CD4-positive, alpha-beta T cell treated with Interleukin-4 for 1 hour (primary cell): ENCODE data around the gene RSL1D1.
"Not testable (repeated sequence)": the region's sequence is repeated elsewhere in the genome, so short reads cannot be mapped to it uniquely, and the experiment has no call there.

Source experiments
- DNase-seq, 2 donors: peaks; one replicate each; pipeline ENCODE4 v3.0.0-alpha.2; 2020 to 2022

Gene RSL1D1

DNA sequence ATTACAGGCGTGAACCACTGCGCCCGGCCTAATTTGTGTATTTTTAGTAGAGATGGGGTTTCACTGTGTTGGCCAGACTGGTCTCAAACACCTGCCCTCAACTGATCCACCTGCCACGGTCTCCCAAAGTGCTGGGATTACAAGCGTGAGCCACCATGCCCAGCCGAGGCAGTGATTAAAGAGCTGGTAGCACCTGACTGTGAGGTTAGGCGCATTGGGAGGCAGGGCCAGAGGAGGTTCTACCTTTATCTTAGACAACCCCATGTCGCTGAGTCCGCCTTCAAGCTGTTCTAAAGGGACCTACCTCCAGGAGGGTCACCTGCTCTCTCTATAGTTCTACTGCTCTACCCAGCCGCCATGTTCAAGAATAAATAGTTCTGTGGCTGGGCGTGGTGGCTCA, 8.1 kb downstream of the RSL1D1 start:
- DNase-seq = no peak

DNA sequence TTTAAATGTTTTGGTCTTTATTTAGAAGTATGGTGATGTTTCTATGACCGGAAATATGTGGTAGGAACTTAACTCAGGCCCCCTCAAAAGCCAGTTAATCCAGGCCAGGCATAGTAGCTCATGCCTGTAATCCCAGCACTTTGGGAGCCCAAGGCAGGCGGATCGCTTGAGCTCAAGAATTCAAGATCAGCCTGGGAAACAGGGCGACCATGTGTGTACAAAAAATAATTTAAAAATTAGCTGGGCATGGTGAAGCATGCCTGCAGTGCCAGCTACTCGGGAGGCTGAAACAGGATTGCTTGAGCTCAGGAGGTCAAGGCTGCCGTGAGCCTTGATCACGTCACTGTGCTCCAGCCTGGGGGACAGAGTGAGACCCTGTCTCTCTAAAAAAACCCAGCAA, 10.3 kb downstream of the RSL1D1 start:
- DNase-seq = no peak

DNA sequence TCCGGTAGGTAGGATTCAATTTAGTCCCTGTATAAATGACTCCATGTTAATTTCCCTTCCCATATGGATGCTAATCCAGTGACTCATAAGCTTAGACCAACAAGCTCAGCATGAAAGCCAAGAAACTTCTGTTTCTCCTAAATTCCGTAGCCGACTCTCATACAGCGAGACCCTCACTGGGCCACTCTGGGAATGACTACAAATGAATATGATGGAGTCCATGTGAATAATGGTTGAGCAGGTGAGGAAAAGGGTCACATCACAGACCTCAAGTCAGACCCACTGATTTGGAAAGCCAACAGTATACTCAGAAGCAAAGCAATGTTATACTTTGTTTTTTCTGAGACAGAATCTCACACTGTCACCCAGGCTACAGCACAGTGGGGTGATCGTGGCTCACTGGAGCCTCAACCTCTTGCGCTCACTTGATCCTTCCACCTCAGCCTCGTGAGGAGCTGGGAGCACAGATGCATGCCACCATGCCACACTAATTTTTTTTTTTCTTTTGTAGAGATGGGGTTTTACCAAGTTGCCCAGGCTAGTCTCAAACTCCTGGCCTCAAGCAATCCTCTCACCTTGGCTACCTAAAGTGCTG, 14.6 kb downstream of the RSL1D1 start:
- no peak for DNase-seq

DNA sequence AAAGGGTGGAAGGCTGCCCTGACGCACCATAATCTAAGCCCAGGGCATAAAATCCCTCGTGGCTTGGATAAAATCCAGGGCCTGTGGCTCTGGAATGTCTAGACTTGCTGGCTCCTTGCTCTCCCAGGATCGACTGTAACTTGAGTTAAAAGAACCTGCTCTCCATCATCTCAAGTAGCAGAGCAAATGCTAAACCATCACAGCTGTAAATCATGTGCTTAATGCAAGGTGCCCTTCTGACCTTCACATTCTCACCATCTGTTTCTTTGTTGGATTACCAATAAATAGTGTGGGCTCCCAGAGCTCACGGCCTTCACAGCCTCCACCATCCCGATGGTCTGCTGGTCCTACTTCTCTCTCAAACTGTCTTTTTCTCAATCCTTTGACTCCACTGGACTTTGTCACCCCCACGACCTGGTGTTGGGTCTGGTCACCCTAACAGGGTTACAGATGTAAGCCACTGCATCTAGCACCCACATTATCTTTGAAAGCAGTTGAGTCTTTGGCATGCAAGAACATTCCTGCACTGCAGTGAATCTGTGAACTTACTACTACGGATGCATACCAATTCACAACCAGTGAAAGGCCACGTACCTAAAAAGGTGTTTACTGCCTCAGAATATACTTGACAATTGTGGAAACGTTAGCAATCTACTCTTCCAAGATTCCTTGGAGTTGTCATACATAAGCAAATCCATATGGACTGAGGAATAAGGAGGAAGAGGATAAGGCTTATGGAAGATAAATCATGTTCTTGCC, 15.3 kb downstream of the RSL1D1 start:
- no peak for DNase-seq

DNA sequence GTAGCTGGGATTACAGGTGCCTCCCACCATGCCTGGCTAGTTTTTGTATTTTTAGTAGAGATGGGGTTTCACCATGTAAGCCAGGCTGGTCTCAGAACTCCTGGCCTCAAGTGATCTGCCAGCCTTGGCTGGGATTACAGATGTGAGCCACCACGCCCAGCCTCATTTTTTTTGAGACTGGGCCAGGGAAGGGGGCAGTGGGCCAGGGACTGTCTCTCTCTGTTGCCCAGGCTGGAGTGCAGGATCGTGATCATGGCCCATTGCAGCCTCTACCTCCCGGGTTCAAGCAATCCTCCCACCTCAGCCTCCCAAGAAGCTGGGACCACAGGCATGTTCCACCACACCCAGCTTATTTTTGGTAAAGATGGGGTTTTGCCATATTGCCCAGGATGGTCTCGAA, 16.0 kb downstream of the RSL1D1 start:
- no peak for DNase-seq

DNA sequence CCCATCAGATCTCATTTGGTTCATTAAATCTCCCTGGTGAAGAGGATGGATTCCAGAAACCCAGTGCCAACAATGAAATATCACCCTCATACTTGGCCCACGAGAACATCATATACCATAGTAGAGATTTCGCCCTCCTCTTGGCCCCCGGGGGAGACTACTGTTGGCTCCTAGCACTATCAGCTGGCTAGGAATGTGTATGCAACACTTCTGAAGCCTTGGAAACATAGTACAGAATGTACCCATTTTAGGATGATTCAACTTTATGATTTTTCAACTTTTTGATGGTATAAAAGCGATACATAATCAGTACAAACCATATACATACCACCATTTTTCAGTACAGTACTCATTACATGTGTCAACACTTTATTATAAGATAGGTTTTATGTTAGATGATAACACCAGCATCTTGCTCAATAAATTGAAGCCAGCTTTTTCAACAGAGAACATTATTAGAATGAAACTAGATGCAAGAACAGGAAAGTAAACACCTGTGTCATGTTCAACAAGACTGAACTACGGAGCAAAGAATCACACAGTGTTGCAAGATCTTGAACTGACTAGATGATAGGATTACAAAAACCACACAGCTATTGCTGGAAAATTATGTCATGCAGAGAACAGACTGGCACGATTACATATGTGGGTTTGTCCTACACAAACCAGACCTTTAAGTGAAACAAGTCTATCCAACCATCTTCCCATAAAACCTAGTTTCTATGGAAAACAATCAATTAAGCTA, 17.2 kb downstream of the RSL1D1 start:
- DNase-seq = no peak

DNA sequence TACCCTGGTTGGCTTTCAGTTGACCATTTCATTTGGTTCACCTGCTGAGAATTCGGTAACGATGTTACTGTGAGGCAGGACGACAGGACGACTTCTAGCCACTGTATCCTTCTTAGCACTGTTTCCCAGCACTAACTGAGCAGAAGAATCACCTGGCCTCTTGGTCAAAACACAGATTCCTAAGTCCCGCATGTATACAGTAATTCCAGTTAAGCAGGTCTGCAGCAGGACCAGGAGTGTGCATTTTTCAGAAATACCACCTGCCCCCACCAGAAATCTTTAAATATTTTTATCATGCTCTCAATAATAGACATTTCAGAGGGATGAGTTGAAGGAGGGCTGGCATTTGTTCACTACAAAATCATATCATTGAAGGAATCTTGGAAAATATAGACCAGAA, 22.6 kb downstream of the RSL1D1 start:
- DNase-seq = no peak

DNA sequence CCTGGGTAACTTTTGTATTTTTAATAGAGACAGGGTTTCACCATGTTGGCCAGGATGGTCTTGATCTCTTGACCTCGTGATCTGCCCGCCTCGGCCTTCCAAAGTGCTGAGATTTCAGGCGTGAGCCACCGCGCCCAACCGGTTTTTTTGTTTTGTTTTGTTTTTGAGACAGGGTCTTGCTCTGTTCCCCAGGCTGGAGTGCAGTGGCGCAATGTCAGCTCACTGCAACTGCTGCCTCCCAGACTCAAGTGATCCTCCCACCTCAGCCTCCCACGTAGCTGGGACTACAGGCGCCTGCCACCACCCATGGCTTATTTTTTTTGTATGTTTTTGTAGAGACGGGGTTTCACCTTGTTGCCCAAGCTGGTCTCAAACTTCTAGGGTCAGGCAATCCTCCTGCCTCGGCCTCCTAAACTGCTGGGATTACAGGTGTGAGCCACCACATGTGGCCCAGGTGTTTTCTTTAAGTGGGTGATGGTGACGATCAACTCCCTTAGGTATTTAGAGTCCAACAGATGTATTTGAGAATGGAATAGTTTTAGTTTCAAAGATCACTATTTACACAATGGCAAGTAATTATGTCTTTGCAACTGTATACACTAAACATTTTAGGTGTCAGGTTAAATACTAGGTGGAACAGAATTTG, 25.7 kb downstream of the RSL1D1 start:
- not testable (repeated sequence) for DNase-seq

DNA sequence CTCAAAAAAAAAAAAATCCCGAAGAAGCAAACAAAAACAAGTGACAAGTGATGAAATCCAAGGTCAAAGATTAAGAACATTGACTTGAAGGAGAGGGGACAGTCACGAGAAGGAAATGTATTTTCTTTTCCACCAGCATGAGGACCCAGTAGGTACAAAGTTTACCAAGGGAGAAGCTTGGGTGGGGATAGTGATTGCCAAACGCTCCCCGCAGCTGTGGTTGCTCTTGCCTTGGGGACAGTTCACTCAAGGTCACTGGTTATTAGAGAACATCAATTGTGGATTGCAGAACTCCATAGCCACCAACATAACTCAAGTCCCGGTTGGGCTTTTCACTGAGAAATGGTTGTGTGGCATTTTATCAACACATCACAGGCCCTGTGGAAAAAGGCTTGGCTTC, 27.0 kb downstream of the RSL1D1 start:
- peak in 1 of 2 donors; percentile 46 for DNase-seq

DNA sequence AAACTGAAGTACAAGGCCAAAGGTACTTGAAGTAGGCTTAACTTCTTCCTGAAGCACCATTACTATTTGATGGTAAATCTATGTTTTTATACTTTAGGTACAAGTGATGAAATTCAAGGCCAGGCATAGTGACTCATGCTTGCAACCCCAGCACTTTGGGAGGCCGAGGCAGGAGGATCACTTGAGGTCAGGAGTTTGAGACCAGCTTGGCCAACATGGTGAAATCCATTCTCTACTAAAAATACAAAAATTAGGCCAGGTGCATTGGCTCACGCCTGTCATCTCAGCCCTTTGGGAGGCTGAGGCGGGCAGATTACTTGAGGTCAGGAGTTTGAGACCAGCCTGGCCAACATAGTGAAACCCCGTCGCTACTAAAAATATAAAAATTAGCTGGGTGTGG, 27.7 kb downstream of the RSL1D1 start:
- not testable (repeated sequence) for DNase-seq

DNA sequence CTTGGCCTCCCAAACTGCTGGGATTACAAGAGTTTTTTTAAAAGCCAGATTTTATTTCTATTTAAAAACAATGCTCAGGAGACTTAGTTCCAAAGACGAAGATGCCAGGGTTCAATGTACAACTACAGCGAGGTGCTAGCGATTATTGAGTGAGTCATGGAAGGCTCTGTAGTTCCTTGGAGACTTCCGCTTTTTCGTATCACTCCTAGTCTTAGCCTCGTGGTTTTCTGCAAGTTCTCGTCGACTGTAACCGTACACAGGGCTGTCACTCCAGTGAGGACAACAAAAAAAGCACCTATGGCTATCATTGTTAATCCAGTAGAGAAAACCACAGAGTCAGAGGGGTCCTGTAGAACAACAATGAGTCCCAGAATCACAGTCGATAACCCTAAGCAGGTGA, 31.5 kb downstream of the RSL1D1 start:
- DNase-seq = peak in 1 of 2 donors; percentile 24

DNA sequence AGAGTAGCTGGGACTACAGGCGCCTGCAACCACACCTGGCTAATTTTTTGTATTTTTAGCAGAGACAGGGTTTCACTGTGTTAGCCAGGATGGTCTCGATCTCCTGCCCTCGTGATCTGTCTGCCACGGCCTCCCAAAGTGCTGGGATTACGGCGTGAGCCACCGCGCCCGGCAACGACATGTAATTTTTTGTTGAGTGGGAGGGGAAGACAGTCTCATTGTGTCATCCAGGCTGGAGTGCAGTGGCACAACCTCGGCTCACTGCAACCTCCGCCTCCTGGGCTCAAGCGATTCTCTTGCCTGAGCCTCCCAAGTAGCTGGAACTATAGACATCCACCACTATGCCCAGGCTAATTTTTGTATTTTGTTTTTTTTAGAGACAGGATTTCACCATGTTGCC, 32.4 kb downstream of the RSL1D1 start:
- DNase-seq = not testable (repeated sequence)

DNA sequence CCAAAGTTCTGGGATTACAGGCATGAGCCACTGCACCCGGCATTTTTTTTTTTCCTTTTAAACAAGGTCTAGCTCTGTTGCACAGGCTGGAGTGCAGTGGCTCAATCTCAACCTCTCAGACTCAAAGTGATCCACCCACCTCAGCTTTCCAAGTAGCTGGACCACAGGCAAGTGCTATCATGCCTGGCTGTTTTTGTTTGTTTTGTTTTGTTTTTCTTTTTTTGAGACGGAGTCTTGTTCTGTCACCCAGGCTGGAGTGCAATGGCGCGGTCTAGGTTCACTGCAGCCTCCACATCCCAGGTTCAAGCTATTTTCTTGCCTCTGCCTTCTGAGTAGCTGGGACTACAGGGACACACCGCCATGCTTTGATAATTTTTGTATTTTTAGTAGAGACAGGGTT, 35.2 kb downstream of the RSL1D1 start:
- DNase-seq = no peak

DNA sequence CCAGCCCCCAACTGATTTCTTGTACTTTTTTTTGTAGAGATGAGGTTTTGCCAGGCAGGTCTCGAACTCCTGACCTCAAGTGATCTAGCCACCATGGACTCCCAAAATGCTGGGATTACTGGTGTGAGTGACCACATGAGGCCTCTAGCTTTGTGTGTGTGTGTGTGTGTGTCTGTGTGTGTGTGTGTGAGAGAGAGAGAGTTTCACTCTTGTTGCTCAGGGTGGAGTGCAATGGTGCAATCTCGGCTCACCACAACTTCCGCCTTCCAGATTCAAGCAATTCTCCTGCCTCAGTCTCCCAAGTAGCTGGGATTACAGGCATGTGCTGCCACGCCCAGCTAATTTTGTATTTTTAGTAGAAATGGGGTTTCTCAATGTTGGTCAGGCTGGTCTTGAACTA, 36.5 kb downstream of the RSL1D1 start:
- DNase-seq = peak in 1 of 2 donors; percentile 64

DNA sequence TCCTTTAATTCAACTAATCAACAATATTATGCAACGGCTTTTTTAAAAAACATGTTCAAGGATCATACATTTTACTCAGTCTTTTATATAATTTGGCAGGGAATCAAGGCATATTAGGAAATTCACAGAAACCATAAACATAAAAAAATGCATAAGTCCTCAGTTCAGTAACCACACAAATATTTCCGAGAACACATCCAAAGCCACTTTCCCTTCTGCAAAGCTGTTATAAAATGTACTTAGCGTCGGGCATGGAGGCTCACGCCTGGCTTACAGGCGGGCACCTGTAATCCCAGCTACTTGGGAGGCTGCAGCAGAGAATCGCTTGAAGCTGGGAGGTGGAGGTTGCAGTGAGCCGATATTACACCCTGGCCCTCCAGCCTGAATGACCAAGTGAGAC, 44.6 kb downstream of the RSL1D1 start:
- DNase-seq = no peak

DNA sequence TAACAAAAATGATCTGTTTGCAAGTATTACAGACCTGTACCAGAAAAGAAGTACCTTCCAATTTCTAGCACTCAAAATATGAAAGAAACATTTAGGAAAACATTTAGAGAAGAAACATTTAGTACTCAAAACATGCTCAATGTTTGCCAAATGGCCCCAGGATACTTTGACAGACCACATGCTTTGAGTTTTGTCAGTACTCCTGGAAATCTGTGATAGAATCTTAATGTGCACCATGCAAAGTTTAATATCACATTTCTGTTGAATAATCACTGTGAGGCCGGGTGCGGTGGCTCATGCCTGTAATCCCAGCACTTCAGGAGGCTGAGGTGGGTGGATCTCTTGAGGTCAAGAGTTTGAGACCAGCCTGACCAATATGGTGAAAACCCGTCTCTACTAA, 45.8 kb downstream of the RSL1D1 start:
- DNase-seq = no peak

DNA sequence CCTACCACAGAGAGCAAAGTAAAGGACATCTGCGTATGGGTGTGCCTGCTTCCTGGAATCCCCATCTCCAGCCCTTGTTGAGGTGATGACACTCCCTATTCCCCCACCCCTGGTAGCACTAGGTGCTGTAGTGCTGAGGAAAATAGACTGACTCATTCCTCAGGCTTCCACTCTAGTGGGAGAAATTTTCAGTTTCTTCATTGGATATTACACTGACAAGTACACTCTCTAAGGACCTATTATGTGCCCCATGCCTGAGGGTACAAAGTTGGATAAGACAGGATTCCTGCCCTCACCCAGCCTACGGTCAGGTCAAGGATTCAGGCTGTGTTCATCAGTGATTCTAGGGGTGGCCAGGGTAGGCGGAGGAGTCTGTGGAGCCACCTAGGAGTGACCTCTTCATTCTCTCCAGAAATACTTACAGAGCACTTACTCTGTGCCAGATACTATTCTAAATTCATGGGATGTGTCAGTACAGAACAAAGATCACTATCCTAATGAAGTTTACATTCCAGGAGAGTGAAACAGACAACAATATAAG, 49.8 kb downstream of the RSL1D1 start:
- no peak for DNase-seq

DNA sequence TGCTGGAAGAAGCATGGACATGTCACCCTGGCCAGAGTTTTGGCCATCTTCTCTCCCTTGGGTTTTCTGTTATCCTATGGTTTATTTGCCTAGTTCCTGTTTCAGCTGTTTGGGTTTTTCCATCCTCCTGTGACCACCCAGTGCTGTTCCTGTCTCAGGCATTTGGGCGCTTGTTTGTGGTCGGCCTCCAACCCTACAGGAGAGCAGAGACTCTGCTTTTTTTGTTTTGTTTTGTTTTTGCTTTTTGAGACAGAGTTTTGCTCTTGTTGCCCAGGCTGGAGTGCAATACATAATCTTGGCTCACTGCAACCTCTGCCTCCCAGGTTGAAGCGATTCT, 51.0 kb downstream of the RSL1D1 start:
- DNase-seq = no peak

DNA sequence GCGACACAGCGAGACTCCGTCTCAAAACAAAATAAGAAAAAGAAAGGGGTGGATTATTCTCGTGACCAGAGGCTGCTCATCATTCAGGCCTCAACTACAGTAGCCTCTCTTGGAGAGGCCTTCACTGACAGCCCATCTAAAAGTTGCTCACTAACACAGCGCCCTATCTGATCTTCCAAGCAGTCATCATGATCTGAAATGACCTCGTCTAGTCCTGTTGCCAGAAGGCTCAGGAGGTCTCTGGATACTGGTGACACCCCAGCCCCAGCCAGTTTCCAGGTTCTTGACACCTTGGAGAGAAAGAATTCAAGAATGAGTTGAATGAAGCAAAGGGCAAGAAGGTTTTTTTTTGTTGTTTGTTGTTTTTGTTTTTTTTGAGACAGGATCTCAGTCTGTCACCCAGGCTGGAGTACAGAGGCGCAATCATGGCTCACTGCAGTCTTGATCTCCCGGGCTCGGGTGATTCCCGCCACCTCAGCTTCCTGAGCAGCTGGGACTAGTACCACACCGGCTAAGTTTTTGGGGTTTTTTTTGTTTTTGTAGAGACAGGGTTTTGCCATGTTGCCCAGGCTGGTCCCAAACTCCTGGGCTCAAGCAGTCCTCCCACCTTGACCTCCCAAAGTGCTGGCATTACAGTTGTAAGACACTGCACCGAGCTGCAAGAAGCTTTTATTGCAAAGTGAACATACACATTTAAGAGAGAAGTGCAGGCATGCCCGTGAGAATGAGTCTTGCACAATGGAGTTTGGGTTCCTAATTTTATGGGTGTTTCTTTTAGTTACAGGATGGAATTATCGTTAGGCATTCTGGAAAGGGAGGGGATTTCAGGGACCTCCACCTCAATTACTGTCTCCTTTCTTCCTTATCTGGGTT, 51.6 kb downstream of the RSL1D1 start:
- DNase-seq = peak in 1 of 2 donors; percentile 30

DNA sequence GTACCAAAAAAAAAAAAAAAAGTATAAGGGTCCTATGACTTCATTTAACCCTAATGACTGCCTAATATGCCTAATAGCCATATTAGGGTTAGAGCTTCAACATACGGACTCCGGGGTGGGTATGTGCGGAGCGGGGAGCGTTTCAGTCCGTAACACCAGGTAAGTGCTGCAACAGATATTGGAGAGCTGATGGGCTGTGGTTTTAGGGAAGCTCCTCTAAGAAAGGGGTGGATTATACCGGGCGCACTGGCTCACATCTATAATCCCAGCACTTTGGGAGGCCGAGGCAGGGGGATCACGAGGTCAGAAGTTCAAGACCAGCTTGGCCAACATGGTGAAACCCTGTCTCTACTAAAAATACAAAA, 52.3 kb downstream of the RSL1D1 start:
- no peak for DNase-seq

DNA sequence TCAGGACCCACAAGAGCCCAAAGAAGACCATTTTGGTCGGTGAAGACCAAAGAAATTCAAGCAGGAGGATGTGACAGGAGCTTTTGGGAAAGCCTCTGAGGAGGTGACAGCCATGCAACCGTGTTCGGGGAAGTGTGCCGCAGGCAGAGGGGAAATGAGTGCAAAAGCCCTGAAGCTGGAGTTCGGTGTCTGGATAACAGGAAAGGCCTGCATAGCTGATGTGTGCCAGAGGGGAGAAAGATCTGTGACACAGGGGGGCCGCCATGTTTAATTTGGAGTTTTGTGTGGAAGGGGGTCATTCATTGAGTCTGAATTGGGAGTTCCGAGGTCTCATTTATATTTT, 53.4 kb downstream of the RSL1D1 start:
- no peak for DNase-seq

DNA sequence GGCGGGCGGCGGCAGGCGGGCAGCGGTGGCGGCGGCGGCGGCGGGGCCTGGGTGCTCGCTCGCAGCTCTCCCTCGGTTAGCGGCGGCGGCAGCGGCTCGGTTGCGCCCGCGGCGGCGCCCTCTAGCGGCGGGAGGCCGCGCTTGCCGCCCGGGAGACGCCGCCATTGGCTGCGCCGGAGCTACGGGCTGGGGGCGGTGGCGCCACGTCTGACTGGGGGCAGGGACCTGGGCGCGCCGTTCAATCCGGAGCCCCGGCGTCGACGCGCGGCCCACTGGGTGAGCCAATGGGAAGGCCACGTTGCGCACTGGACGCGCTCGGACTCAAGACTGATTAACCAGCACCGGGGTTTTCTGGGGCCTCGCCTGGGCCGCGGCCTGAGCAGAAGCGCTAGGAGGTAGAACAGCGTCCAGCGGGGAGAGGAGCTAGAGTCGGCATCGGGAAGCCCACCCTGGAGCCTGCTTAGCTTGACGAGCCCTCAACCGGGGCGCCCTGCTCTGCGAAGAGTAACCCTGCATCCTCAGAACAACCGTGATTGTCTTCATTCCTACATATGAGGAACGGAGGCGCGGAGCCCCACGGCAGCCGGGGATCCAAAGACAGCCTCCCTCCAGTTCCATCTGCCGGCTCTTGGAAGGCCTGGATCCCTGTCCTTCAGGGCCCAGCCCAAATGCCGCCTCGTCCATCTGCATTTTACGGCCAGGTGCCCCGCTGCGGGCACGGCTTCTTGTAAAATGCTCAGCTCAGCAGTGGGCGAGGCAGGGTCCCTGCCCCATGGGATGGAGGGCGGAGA, 54.0 kb downstream of the RSL1D1 start, which contains the start of gene ZC3H7A:
TSS of gene ZC3H7A (minus strand) at position 93 of the 791 bp plus-strand sequence. CDS start 14,904 bp downstream, outside the sequence.
- DNase-seq = peak; percentile 95
